B cell (primary cell): ENCODE data around the gene ZCCHC24. TPM values are rescaled to one million over a fixed set of nuclear protein-coding genes. Genes with fewer than 3 reads are reported as not detected.
A peak's percentile ranks its signal among the peaks of the same experiment; 100 is the strongest.

Experiments
- ATAC-seq: fragments of 200-7000 bp; cut with Tn5 transposase; one replicate; pipeline ENCODE4 v1.10.0; 2021; ENCODE audit warnings: low read depth, mild to moderate bottlenecking, moderate number of reproducible peaks, moderate library complexity
- CTCF ChIA-PET: fragments of 350-600 bp; sonication (Branson Sonifier 250); formaldehyde crosslinking; loops from one replicate; lab custom pipeline; 2021; ENCODE audit warnings: antibody characterized with exemption, inconsistent platforms; lab: Charles Lee
- POLR2A ChIA-PET: fragments of 350-600 bp; sonication (Branson Sonifier 250); formaldehyde crosslinking; loops from one replicate; lab custom pipeline; 2021; ENCODE audit warnings: antibody characterized with exemption; lab: Charles Lee
- DNase-seq: peaks from one replicate; pipeline ENCODE4 v3.0.0; 2013
- H2AFZ ChIP-seq: 2 replicates; pipeline ENCODE4 v1.6.1; 2012; ENCODE audit warnings: mild to moderate bottlenecking, low read depth, low read length; ENCODE audit not compliant: insufficient read depth, poor library complexity, severe bottlenecking
- H3K27ac ChIP-seq, 2 donors: 1 replicate in 1 of 2; 2 replicates in 1 of 2; pipeline ENCODE4 v1.5.1; 2012 to 2013; ENCODE audit warnings: low read length in 2 of 2, mild to moderate bottlenecking in 2 of 2, moderate library complexity in 1 of 2
- H3K27me3 ChIP-seq, 4 experiments: fragments of 200-600 bp in 1 of 4; sonication (generic) in 1 of 4; replicated peaks in 1 of 4; 1 replicate in 2 of 4; 2 replicates in 2 of 4; pipeline versions ENCODE4 v1.6.1 to v1.7.0; 2013 to 2016; ENCODE audit warnings: low read length in 3 of 4, mild to moderate bottlenecking in 2 of 4, mixed read lengths in 1 of 4, moderate library complexity in 1 of 4; ENCODE audit not compliant: insufficient read depth in 4 of 4, control insufficient read depth in 3 of 4; ENCODE audit errors: control extremely low read depth in 1 of 4
- H3K36me3 ChIP-seq, 2 experiments: replicated peaks in 1 of 2; 1 replicate in 1 of 2; 2 replicates in 1 of 2; pipeline versions ENCODE4 v1.6.1 to v1.7.1; 2013; ENCODE audit warnings: low read length in 1 of 2; ENCODE audit not compliant: insufficient read depth in 2 of 2, control insufficient read depth in 1 of 2; ENCODE audit errors: control extremely low read depth in 1 of 2, extremely low read depth in 1 of 2
- H3K4me1 ChIP-seq, 2 donors: fragments of 200-600 bp in 1 of 2; sonication (generic) in 1 of 2; 1 replicate in 1 of 2; 2 replicates in 1 of 2; pipeline versions ENCODE4 v1.5.1 to v1.6.1; 2013 to 2017; ENCODE audit warnings: low read length in 2 of 2; ENCODE audit not compliant: control insufficient read depth in 2 of 2, insufficient read depth in 2 of 2
- H3K4me2 ChIP-seq: replicated peaks from 2 replicates; pipeline ENCODE3; 2012; ENCODE audit warnings: mild to moderate bottlenecking, low read depth, low read length; ENCODE audit not compliant: poor library complexity, severe bottlenecking
- H3K4me3 ChIP-seq, 5 experiments: fragments of 200-600 bp in 1 of 5; sonication (generic) in 1 of 5; 1 replicate in 3 of 5; 2 replicates in 2 of 5; pipeline versions ENCODE4 v1.5.1 to v1.7.0; 2011 to 2016; ENCODE audit warnings: low read length in 4 of 5, mild to moderate bottlenecking in 4 of 5, low read depth in 2 of 5, control low read depth in 1 of 5, moderate library complexity in 1 of 5; ENCODE audit not compliant: insufficient read depth in 1 of 5; ENCODE audit errors: control extremely low read depth in 1 of 5, extremely low read depth in 1 of 5
- H3K79me2 ChIP-seq: fragments of 200-600 bp; sonication (generic); one replicate; pipeline ENCODE4 v1.6.0; 2016; ENCODE audit warnings: low read length; ENCODE audit not compliant: control insufficient read depth, insufficient read depth
- H3K9ac ChIP-seq: fragments of 200-600 bp; sonication (generic); 2 replicates; pipeline ENCODE4 v1.6.1; 2017; ENCODE audit warnings: mild to moderate bottlenecking, low read length, moderate library complexity
- H3K9me3 ChIP-seq, 3 donors: one replicate each; pipeline versions ENCODE4 v1.6.1 to v1.7.1; 2013; ENCODE audit warnings: low read length in 2 of 3; ENCODE audit not compliant: control insufficient read depth in 2 of 3, insufficient read depth in 1 of 3; ENCODE audit errors: control extremely low read depth in 1 of 3
- H4K20me1 ChIP-seq: 2 replicates; pipeline ENCODE4 v1.6.0; 2012; ENCODE audit warnings: mild to moderate bottlenecking, low read length; ENCODE audit not compliant: insufficient read depth, control insufficient read depth, poor library complexity, severe bottlenecking
- H3K27ac Mint-ChIP-seq: one replicate; pipeline ENCODE4 v1.8.0; 2021; ENCODE audit warnings: mixed read lengths
- H3K27me3 Mint-ChIP-seq: one replicate; pipeline ENCODE4 v1.8.0; 2021; ENCODE audit warnings: mixed read lengths
- H3K4me1 Mint-ChIP-seq: one replicate; pipeline ENCODE4 v1.8.0; 2021; ENCODE audit warnings: mixed read lengths
- H3K4me3 Mint-ChIP-seq: one replicate; pipeline ENCODE4 v1.8.0; 2021; ENCODE audit warnings: mixed read lengths
- H3K9me3 Mint-ChIP-seq: one replicate; pipeline ENCODE4 v1.8.0; 2022; ENCODE audit warnings: mixed read lengths; ENCODE audit not compliant: insufficient read depth
- CTCF ChIP-seq: fragments of 200-600 bp; IDR thresholded peaks from one replicate; pipeline ENCODE4 v1.8.0; 2022; ENCODE audit warnings: antibody characterized with exemption, mild to moderate bottlenecking
- EZH2 ChIP-seq: IDR thresholded peaks from 2 replicates; pipeline ENCODE4 v1.6.1; 2012; ENCODE audit warnings: borderline replicate concordance, low read depth, mild to moderate bottlenecking, moderate library complexity, low read length; ENCODE audit not compliant: insufficient read depth, poor library complexity, severe bottlenecking
- WGBS: methylation state at CpG from one replicate; pipeline ENCODE4 v1.1.5; 2013; ENCODE audit warnings: missing lambda C conversion rate; ENCODE audit not compliant: insufficient coverage; 5-methylcytosine and 5-hydroxymethylcytosine counted together
- intact Hi-C: fragments of 100-400 bp; cut with micrococcal nuclease; formaldehyde crosslinking; loops from one replicate; pipeline ENCODE4 v1.10.0; 2022
- polyA plus RNA-seq: library from polyadenylated mRNA; depleted of rRNA; stranded (reverse); fragments of >200 nt; gene quantifications from 2 replicates; pipeline ENCODE4 v1.2.3, GENCODE V29; 2012
- total RNA-seq, 2 donors: library from RNA; stranded (reverse); fragments of 120-200 nt in 1 of 2; gene quantifications; 1 replicate in 1 of 2; 2 replicates in 1 of 2; pipeline versions ENCODE4 v1.2.3 to v1.2.4, GENCODE V29; 2013 to 2022

ZCCHC24 gene
- total and polyA plus RNA-seq, 2 donors (not counting 1 experiment from before 2014, with no cell fraction given), result 0.34 to 2.3 TPM

- peak; percentile 87 for DNase-seq
- POLR2A ChIA-PET, result interaction anchor here (0.9 to 1.5 kb wide), 4 partner anchors 31 to 106 kb away, joined by 3 to 9 read pairs (median 4); no protein-coding TSS in a partner anchor
- H3K9me3 Mint-ChIP-seq, result no peaks in the 10 kb centered on the region
- Histone ChIP-seq H3K79me2 (peaks cover 26% of the 10 kb centered on the region), H3K4me2 (peak overlapping the region; percentile 100), H3K9me3 (no peaks in the 10 kb centered on the region), H3K4me3 (peak overlapping the region; percentile 9 to 89 (median 69)), H3K9ac (peak overlapping the region; percentile 95), H3K4me1 (peaks cover 14 to 26% of the 10 kb centered on the region in 2 donors), H3K27me3 (no peaks in the 10 kb centered on the region), H3K27ac (peak overlapping the region; percentile 84 to 92), H3K36me3 (peaks cover 0 to 46% of the 10 kb centered on the region in 2 experiments), H2AFZ (peak overlapping the region; percentile 81), H4K20me1 (peaks cover 10% of the 10 kb centered on the region)
- ATAC-seq, result peak; percentile 53
- TF ChIP-seq CTCF (no peak), EZH2 (no peak)
- WGBS, result 5% methylated on average over 31 of the region's 34 CpGs
- intact Hi-C loops, result loop anchor here (1.0 to 5.0 kb wide), 7 partner anchors 17 to 1319 kb away; partner anchors contain the start of genes POLR3A, ZCCHC24 and ZMIZ1
- peaks cover 28% of the 10 kb centered on the region for H3K4me1 Mint-ChIP-seq
- CTCF ChIA-PET, result interaction anchor here (0.6 to 3.8 kb wide), 4 partner anchors 31 to 153 kb away, joined by 4 to 15 read pairs (median 4); no protein-coding TSS in a partner anchor
- H3K4me3 Mint-ChIP-seq, result peak overlapping the region; percentile 88
- H3K27me3 Mint-ChIP-seq, result no peaks in the 10 kb centered on the region
- peak overlapping the region; percentile 93 for H3K27ac Mint-ChIP-seq
Observed at GRCh38 chr10:79347894-79348639, 97.4 kb downstream of the ZCCHC24 start.
